AG10803 (cell line): ENCODE measurements around the gene KLHL35.

ENCODE experiments used
- DNase-seq: peaks from one replicate; pipeline ENCODE4 v3.0.0; 2010; ENCODE audit warnings: low read depth
- H3K4me3 ChIP-seq: 2 replicates; pipeline ENCODE4 v1.5.1; 2011; ENCODE audit warnings: mild to moderate bottlenecking, low read length, control low read depth
- CTCF ChIP-seq: conservative IDR thresholded peaks from 2 replicates; pipeline ENCODE4 v1.5.1; 2011; ENCODE audit warnings: mild to moderate bottlenecking, low read length, control low read depth, inconsistent platforms

KLHL35 gene

GRCh38 chr11:75432911-75433321 lies at the start of gene KLHL35:
Gene KLHL35, minus strand, starts transcription at chr11:75433203. Its CDS starts 2,574 bp downstream, at chr11:75430629.
- no peak within 1 kb of the TSS for H3K4me3 ChIP-seq
- TF ChIP-seq CTCF, result no peak
- DNase-seq, result no peak

- TF ChIP-seq CTCF, result no peak
- H3K4me3 ChIP-seq, result no peak overlapping the region
- no peak for DNase-seq
Observed at GRCh38 chr11:75481922-75482606, 49.1 kb upstream of the KLHL35 start.

GRCh38 chr11:75481223-75481921 lies 48.4 kb upstream of the KLHL35 start:
- no peak overlapping the region for H3K4me3 ChIP-seq
- DNase-seq, result no peak
- no peak for TF ChIP-seq CTCF

GRCh38 chr11:75480185-75481175 lies 47.5 kb upstream of the KLHL35 start:
- no peak overlapping the region for H3K4me3 ChIP-seq
- TF ChIP-seq CTCF, result no peak
- DNase-seq, result no peak

- DNase-seq, result no peak
- TF ChIP-seq CTCF, result no peak
- H3K4me3 ChIP-seq, result no peak overlapping the region
Observed at GRCh38 chr11:75479597-75480145, 46.7 kb upstream of the KLHL35 start.

GRCh38 chr11:75478783-75479596 lies 46.0 kb upstream of the KLHL35 start:
- no peak for DNase-seq
- no peak for TF ChIP-seq CTCF
- no peak overlapping the region for H3K4me3 ChIP-seq
